ENCODE data around the gene ULK1.

The ULK1 gene

GRCh38 chr12:131921866-131922769 lies 27.7 kb downstream of the ULK1 start:
- DNase-seq: no peak

GRCh38 chr12:131922772-131923171 lies 28.4 kb downstream of the ULK1 start:
- no peak for DNase-seq

- DNase-seq: no peak
Measured at GRCh38 chr12:131923260-131923659, 28.8 kb downstream of the ULK1 start.

GRCh38 chr12:131927110-131928079 lies 33.0 kb downstream of the ULK1 start:
- DNase-seq: peak; percentile 20

GRCh38 chr12:131928080-131928710 lies 33.8 kb downstream of the ULK1 start:
- no peak for DNase-seq

- peak; percentile 89 for DNase-seq
Measured at GRCh38 chr12:131928711-131929580, 34.5 kb downstream of the ULK1 start, which contains the start of gene PUS1. TSS of gene PUS1 (plus strand) at chr12:131929276. CDS start at chr12:131929723, 447 bp downstream.

GRCh38 chr12:131929581-131930456 lies 35.4 kb downstream of the ULK1 start:
- no peak for DNase-seq

- DNase-seq: no peak
Measured at GRCh38 chr12:131930510-131930909, 36.1 kb downstream of the ULK1 start.

GRCh38 chr12:131933387-131933786 lies 39.0 kb downstream of the ULK1 start:
- no peak for DNase-seq

- DNase-seq: no peak
Measured at GRCh38 chr12:131934535-131934934, 40.1 kb downstream of the ULK1 start.

GRCh38 chr12:131938082-131938481 lies 43.7 kb downstream of the ULK1 start:
- no peak for DNase-seq

GRCh38 chr12:131939007-131939406 lies 44.6 kb downstream of the ULK1 start:
- DNase-seq: no peak

- DNase-seq: no peak
Measured at GRCh38 chr12:131940141-131940547, 45.7 kb downstream of the ULK1 start.

- DNase-seq: no peak
Measured at GRCh38 chr12:131941116-131941986, 46.9 kb downstream of the ULK1 start.

- DNase-seq: no peak
Measured at GRCh38 chr12:131941987-131942341, 47.5 kb downstream of the ULK1 start.

- no peak for DNase-seq
Measured at GRCh38 chr12:131942671-131943070, 48.2 kb downstream of the ULK1 start.

GRCh38 chr12:131943389-131943788 lies 49.0 kb downstream of the ULK1 start:
- no peak for DNase-seq

- no peak for DNase-seq
Measured at GRCh38 chr12:131943876-131944275, 49.5 kb downstream of the ULK1 start.

GRCh38 chr12:131944601-131945251 lies 50.3 kb downstream of the ULK1 start:
- no peak for DNase-seq

Data from NCI-H2029 (cell line).